ENCODE measurements around the gene CDR2L.
"Not testable (repeated sequence)": the region's sequence is repeated elsewhere in the genome, so short reads cannot be mapped to it uniquely, and the experiment has no call there.

CDR2L gene

GRCh38 chr17:75045946-75046406 lies 58.5 kb downstream of the CDR2L start:
- FAIRE-seq, result not testable (repeated sequence)

DNA sequence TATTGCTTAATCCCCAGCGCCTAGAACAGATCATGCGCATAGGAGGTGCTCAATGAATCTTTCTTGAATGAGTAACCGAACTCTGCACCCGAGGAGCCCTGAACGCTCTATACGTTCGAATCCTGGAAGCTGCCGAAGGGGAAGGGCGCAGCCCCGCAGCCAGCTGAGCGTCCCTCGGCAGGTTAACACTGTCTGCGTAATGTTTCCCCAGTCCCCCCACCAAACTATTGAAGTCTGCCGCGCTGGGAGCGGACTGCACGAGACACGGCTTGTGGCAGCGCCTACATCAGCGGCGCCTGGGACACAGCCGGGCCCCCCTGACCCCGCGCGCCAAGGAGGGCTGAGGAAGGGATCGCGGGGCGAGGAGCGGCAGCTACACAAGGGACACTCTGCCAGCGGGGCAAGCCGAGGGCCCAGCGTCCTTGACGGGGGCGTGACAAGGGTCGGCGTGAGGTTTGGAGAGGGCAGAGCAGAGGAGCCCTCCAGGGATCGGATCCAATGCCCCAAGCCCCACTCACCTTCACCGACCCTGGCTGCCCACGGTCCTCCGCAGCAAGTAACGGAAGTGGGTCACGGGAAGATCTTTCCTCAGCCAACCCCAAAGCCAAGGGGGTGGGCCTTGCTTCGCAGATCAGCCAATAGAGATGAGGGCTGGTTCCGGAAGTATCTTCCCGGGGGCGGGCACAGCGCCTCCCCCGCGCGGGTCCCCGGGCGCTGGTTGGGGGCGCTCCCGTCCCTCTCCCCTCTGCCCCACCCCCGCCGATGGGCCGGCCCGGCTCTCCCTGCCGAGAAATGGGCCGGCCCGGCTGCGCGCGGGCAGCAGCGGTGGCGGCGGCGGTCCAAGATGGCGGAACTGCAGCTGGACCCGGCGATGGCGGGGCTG lies 59.2 kb downstream of the CDR2L start, which contains the start of the genes ATP5PD and KCTD2:
Gene ATP5PD (minus strand): TSS at position 563 of the 883 bp plus-strand sequence. CDS start 4,319 bp downstream, outside the sequence.
Gene KCTD2 (plus strand): TSS at position 819 of the 883 bp plus-strand sequence. CDS start 26 bp downstream, at position 845.
- no peak for FAIRE-seq

DNA sequence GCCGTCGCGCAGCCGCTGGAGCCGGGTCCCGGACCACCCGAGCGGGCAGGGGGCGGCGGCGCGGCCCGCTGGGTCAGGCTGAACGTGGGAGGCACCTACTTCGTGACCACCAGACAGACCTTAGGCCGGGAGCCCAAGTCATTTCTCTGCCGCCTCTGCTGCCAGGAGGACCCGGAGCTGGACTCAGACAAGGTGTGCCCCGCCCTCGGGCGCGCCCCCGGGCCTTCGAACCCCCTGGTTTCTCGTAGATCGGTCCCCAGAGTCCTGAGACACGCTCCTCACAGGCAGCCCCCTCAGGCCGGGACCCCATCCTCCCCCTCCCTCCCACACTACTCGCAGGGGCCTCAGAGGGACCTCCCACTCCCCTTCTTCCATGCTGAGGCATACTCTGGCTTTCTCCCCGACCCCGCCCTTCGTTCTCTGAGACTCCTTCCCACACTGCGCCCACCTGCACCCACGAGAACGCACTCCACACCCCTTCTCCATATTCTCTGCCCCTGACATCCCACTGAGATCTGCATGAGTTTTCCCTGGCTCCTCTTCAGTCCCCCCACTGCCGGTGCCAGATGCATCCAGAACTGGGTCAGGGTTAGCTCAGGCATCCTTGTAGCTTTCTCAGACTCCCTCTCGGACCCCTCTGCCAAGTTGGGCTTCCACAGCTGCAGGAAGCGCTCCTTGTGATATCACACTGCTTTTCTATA lies 60.1 kb downstream of the CDR2L start:
- no peak for FAIRE-seq

DNA sequence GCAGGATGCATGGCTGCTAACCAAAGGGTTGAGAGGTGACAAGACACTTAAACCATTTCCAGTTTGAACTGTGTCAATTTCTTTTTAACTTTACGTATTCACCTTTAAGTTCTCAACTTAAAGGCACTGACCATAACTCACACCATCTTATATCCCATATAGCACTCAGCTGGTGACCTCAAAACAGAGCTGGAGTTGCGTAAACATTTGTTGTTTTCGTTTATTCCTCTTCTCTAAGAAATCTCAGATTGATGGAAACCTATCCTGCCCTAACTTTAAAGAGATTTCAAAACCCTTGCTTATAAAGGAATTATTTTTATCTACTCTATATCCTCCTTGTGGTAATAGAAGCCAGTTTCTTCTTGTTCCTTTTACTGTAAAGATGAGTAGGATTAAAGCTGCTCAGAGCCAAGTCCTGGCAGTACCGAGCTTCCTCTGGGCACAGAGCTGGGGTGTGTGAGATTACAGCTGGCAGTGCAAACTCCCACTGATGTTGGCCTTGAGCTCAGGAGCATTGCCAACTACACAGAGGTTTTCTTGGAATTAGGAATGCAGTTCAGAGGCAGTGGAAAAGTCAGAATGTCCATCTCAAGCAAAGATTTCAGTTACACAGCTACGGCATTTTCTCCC lies 60.9 kb downstream of the CDR2L start:
- FAIRE-seq, result no peak

DNA sequence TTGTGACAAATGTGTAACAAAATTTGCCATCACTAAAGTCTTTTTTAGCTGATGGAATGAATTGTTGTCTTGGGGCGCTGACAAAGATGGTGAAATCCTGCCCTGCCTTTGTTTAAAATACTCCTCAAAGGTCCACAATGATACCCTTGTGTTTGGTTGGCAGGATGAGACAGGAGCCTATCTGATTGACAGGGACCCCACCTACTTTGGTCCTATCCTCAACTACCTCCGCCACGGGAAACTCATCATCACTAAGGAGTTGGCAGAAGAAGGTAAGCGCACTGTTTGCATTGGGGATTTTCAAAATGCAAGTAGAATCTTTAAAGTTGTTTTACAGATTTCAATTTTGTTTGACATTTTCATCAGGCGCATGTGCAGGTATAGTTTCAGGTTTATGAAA lies 61.6 kb downstream of the CDR2L start:
- FAIRE-seq, result no peak

- no peak for FAIRE-seq
Observed at GRCh38 chr17:75049706-75050105, 62.3 kb downstream of the CDR2L start.

- no peak for FAIRE-seq
Observed at GRCh38 chr17:75051941-75052340, 64.5 kb downstream of the CDR2L start.

Data from TTC549 (cell line).